GM18867 (cell line): Measurements from ENCODE around the gene GNG2.
A peak's percentile ranks its signal among the peaks of the same experiment; 100 is the strongest.

Experiments
- ATAC-seq: cut with Tn5 transposase; IDR thresholded peaks from one replicate; pipeline ENCODE4 v1.9.1; 2021; ENCODE audit warnings: mild to moderate bottlenecking, moderate library complexity; ENCODE audit not compliant: unreplicated experiment

GNG2 gene

DNA sequence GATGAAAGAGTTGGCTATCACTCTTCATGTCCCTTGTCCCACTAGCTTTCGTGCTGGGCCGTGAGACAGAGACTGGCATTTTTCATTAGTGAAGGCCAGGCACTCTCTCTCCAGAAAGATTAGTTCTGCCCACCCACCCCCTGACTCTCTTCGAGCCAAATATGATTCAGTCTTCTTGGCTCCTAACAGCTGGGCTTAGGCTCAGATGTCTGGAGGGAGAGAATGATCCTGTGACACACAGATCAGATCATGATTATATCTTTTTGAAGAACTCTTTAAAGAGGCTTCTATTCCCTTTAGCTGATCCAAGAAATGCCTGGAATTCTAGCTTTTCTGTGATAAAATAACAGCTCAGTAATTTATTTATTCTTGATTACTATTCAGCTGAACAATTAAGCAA is 5.2 kb upstream of the GNG2 start:
- ATAC-seq: no peak

DNA sequence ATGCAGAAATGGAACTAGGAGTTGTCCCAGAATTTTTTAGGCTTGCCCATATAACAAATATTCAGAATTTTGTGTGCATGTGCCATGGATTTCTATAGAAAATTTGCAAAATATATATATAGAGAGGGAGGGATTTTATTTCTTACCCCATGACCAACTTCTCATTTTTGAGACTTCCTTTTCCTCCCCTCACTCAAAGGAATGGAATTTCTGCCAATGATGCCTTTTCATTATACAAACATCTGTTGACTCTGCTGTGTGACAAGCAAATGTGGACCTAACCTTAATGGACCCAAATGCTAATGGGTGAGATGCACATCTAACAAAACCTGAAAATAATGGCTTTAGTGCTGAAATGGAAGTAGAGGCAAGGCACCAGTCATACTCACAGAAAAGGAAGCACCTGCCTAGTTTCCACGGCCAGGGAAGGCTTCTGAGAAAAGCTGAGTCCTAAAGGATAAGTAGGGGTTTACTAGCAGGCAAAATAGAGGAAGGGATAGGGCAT is 3.6 kb upstream of the GNG2 start:
- no peak for ATAC-seq

- no peak for ATAC-seq
These were observed 1.3 kb upstream of the GNG2 start for GRCh38 chr14:51859131-51859530.

- ATAC-seq: peak; percentile 5
These were observed 550 bp downstream of the GNG2 start for GRCh38 chr14:51860825-51861499.

- peak; percentile 39 for ATAC-seq
These were observed 1.9 kb downstream of the GNG2 start for GRCh38 chr14:51862176-51862796.

- no peak for ATAC-seq
These were observed 2.4 kb downstream of the GNG2 start for GRCh38 chr14:51862860-51863259.

- peak; percentile 37 for ATAC-seq
These were observed 5.7 kb downstream of the GNG2 start for GRCh38 chr14:51865953-51866747.

- no peak for ATAC-seq
These were observed 7.3 kb downstream of the GNG2 start for GRCh38 chr14:51867741-51868140.

DNA sequence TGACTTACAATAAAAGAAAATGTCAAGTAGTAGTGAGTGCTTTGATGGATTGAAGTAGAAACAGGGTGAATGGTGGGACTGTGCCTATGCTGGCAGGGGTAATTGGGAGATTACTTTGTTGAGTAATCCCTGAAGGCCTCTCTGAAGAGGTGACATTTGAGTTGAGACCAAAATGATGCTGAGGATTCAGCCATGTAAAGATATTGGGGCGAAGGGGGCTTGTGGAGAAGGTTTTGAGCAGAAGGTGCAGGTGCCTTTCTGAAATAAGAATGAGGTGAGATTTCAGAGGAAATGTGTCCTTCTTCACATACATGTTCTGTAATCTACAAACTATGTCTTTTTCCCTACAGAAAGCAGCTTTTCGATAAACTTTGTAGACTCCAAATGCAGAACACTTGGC is 8.0 kb downstream of the GNG2 start:
- ATAC-seq: no peak

GRCh38 chr14:51869411-51870100 is 9.1 kb downstream of the GNG2 start:
- ATAC-seq: no peak

GRCh38 chr14:51870606-51871005 is 10.2 kb downstream of the GNG2 start:
- ATAC-seq: no peak

DNA sequence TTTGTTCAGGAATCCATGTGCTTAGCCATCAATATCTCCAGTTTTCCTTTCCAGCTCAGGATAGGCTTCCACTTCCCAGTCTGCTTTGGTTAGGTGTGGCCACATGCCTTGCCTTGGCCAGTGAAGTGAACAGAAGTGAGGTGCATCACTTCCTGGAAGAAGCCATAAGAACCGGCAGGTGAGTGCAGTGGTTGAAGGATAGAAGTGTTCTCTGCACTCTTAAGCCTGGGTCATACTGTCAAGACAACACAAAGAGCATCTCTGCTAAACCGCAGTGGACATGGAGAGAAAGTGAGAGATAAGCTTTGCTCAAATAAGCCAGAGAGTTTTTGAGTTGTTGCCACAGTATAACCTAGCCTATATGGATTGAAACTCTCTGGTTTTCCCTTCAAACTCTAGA is 11.4 kb downstream of the GNG2 start:
- no peak for ATAC-seq

- ATAC-seq: no peak
These were observed 12.0 kb downstream of the GNG2 start for GRCh38 chr14:51872396-51872795.

DNA sequence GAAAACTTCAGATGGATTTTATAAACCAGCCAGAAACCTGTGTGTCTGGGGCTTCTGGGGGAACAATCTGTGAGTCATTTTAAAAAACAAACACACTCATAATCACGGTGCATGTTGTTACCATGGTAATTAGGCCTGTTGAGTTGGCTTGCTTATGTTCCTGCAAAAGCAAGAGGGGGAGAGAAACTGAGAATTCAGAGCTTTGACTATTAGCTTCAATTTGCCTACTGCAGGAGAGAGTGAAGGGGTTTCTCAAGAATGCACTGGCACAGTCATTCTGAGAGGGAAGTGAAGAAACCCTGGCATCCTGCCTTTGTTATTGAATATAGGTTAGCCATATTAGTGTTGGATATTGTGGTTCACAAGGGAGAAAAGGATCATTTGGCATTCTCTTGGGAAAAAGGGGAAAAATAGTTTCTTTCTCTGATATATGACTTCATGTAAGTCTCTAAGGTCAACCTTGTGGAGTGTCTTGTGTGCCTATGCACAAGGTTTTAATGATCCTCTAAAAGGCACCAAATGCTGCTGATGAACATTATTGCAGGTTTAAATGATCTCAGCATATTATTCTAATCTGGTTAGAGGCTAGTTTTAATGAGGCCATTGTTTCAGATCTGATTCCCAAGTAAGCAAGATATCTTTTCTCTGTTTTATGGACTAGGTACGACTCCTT is 12.9 kb downstream of the GNG2 start:
- peak; percentile 88 for ATAC-seq

- no peak for ATAC-seq
These were observed 17.4 kb downstream of the GNG2 start for GRCh38 chr14:51877810-51878209.

- ATAC-seq: no peak
These were observed 18.8 kb downstream of the GNG2 start for GRCh38 chr14:51879170-51879569.

- ATAC-seq: peak; percentile 68
These were observed 20.6 kb downstream of the GNG2 start for GRCh38 chr14:51880835-51881580.

DNA sequence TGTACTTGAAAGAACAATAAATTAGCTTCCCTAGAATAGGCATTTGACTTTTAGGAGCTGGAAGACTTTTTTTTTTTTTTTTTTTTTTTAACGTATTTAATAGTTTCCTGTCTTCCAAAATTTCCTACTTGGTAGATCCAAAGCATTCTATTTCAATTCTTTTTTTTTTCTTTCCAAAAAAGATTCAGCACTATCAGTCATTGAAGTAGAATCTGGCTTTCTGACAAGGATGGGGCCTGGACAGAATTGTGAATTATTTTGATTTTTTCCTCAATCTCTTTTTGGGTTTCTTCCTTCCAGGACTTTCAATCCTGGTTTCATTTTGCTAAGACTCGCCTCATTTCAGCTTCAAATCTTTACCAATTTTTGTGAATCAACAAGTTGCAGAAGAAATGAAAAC is 21.2 kb downstream of the GNG2 start:
- no peak for ATAC-seq

- no peak for ATAC-seq
These were observed 22.8 kb downstream of the GNG2 start for GRCh38 chr14:51883232-51883631.
